Stimulated activated CD4-positive, alpha-beta T cell treated with anti-CD3 and anti-CD28 coated beads, Interleukin-1b, Interleukin-23, amount 100 ng/mL, for 4 hours (primary cell): Measurements from ENCODE around the gene AQP2.
"Not testable (repeated sequence)": the region's sequence is repeated elsewhere in the genome, so short reads cannot be mapped to it uniquely, and the experiment has no call there.

Experiments
- DNase-seq, 2 donors: peaks; one replicate each; pipeline ENCODE4 v3.0.0-alpha.2; 2020; ENCODE audit warnings: low read depth in 2 of 2

The AQP2 gene

GRCh38 chr12:49987625-49988303 is 37.2 kb downstream of the AQP2 start:
- no peak for DNase-seq

GRCh38 chr12:49989400-49989799 is 38.9 kb downstream of the AQP2 start:
- DNase-seq = not testable (repeated sequence)

- DNase-seq = no peak
Measured at GRCh38 chr12:49990273-49990672, 39.7 kb downstream of the AQP2 start.

GRCh38 chr12:49998453-49998852 is 47.9 kb downstream of the AQP2 start:
- no peak for DNase-seq

- DNase-seq = no peak
Measured at GRCh38 chr12:50003595-50003994, 53.1 kb downstream of the AQP2 start.

GRCh38 chr12:50004696-50005095 is 54.2 kb downstream of the AQP2 start:
- no peak for DNase-seq

- no peak for DNase-seq
Measured at GRCh38 chr12:50005175-50005574, 54.6 kb downstream of the AQP2 start.

GRCh38 chr12:50006280-50006679 is 55.7 kb downstream of the AQP2 start:
- DNase-seq = no peak

GRCh38 chr12:50006754-50007442 is 56.4 kb downstream of the AQP2 start:
- no peak for DNase-seq
